Right renal pelvis (tissue), 4 donors: ENCODE data around the gene FAM222B. TPM values are rescaled to one million over a fixed set of nuclear protein-coding genes. Genes with fewer than 3 reads are reported as not detected.
"Not testable (repeated sequence)": the region's sequence is repeated elsewhere in the genome, so short reads cannot be mapped to it uniquely, and the experiment has no call there.

Experiments
- DNase-seq, 4 donors: peaks; one replicate each; pipeline ENCODE4 v3.0.0-alpha.2; 2013; ENCODE audit warnings: low read depth in 4 of 4, low spot score in 3 of 4, missing footprints in 1 of 4
- polyA plus RNA-seq, 4 donors: library from polyadenylated mRNA; unstranded; fragments of 120-200 nt; gene quantifications; one replicate each; pipeline ENCODE4 v1.2.1, GENCODE V29; 2013; ENCODE audit not compliant: insufficient read length in 4 of 4

Gene FAM222B
- polyA plus RNA-seq, 4 donors = 21.2 to 26.7 (median 22.7) TPM

- not testable (repeated sequence) for DNase-seq
Measured at GRCh38 chr17:28846699-28847098, 4.1 kb upstream of the FAM222B start.

GRCh38 chr17:28846231-28846630, 3.6 kb upstream of the FAM222B start:
- no peak for DNase-seq

- no peak for DNase-seq
Measured at GRCh38 chr17:28843816-28844148, 1.2 kb upstream of the FAM222B start.

- DNase-seq = peak in 1 of 4 donors; percentile 7
Measured at GRCh38 chr17:28841901-28842281, 699 bp downstream of the FAM222B start.

GRCh38 chr17:28839221-28839620, 3.4 kb downstream of the FAM222B start:
- no peak for DNase-seq

GRCh38 chr17:28836541-28836940, 6.0 kb downstream of the FAM222B start:
- not testable (repeated sequence) for DNase-seq

- DNase-seq = no peak
Measured at GRCh38 chr17:28834420-28834819, 8.2 kb downstream of the FAM222B start.

- no peak for DNase-seq
Measured at GRCh38 chr17:28828294-28829040, 14.1 kb downstream of the FAM222B start.

- no peak for DNase-seq
Measured at GRCh38 chr17:28827672-28828071, 14.9 kb downstream of the FAM222B start.

GRCh38 chr17:28819582-28819981, 23.0 kb downstream of the FAM222B start:
- no peak for DNase-seq

- DNase-seq = no peak
Measured at GRCh38 chr17:28818819-28819221, 23.8 kb downstream of the FAM222B start.

- no peak for DNase-seq
Measured at GRCh38 chr17:28816540-28816939, 26.1 kb downstream of the FAM222B start.

- peak in 2 of 4 donors; percentile 60 to 67 for DNase-seq
Measured at GRCh38 chr17:28812748-28813377, 29.7 kb downstream of the FAM222B start.

GRCh38 chr17:28812091-28812747, 30.4 kb downstream of the FAM222B start:
- DNase-seq = peak; percentile 86 to 95 (median 91)

- peak in 2 of 4 donors; percentile 15 to 25 for DNase-seq
Measured at GRCh38 chr17:28811651-28812090, 30.9 kb downstream of the FAM222B start.

GRCh38 chr17:28810437-28810836, 32.2 kb downstream of the FAM222B start:
- DNase-seq = no peak

- no peak for DNase-seq
Measured at GRCh38 chr17:28807925-28808634, 34.5 kb downstream of the FAM222B start.

- DNase-seq = no peak
Measured at GRCh38 chr17:28796062-28796461, 46.5 kb downstream of the FAM222B start.

GRCh38 chr17:28794846-28795441, 47.6 kb downstream of the FAM222B start:
- DNase-seq = not testable (repeated sequence)

GRCh38 chr17:28792877-28793661, 49.5 kb downstream of the FAM222B start:
- no peak for DNase-seq
